Natural killer cell (primary cell): Measurements from ENCODE around the gene HOXC6. TPM values are rescaled to one million over a fixed set of nuclear protein-coding genes. Genes with fewer than 3 reads are reported as not detected.

ENCODE experiments used
- ATAC-seq, 3 donors: fragments of 150-1000 bp in 2 of 3; fragments of 200-7000 bp in 1 of 3; cut with Tn5 transposase; 1 replicate in 1 of 3; 2 replicates in 2 of 3; pipeline ENCODE4 v1.10.0; 2021; ENCODE audit warnings: mild to moderate bottlenecking in 2 of 3, moderate library complexity in 2 of 3
- DNase-seq, 2 donors: peaks; one replicate each; pipeline versions ENCODE4 v3.0.0 to v3.0.0-alpha.2; 2013 to 2021; ENCODE audit warnings: mixed read lengths in 1 of 2
- H3K27ac ChIP-seq: one replicate; pipeline ENCODE4 v1.5.1; 2013; ENCODE audit warnings: mild to moderate bottlenecking, low read length
- H3K27me3 ChIP-seq: one replicate; pipeline ENCODE4 v1.6.1; 2013; ENCODE audit warnings: low read length; ENCODE audit not compliant: control insufficient read depth, insufficient read depth
- H3K36me3 ChIP-seq: one replicate; pipeline ENCODE4 v1.6.1; 2013; ENCODE audit warnings: low read length; ENCODE audit not compliant: control insufficient read depth, insufficient read depth
- H3K4me1 ChIP-seq: one replicate; pipeline ENCODE4 v1.6.1; 2013; ENCODE audit warnings: low read length; ENCODE audit not compliant: control insufficient read depth, insufficient read depth
- H3K4me3 ChIP-seq: one replicate; pipeline ENCODE4 v1.5.1; 2013; ENCODE audit warnings: low read length
- H3K9me3 ChIP-seq: one replicate; pipeline ENCODE4 v1.6.1; 2013; ENCODE audit warnings: low read length; ENCODE audit not compliant: control insufficient read depth, insufficient read depth
- H3K27ac Mint-ChIP-seq, 2 donors: one replicate each; pipeline ENCODE4 v1.8.0; 2022; ENCODE audit warnings: mild to moderate bottlenecking in 2 of 2, mixed read lengths in 2 of 2, moderate library complexity in 1 of 2
- H3K27me3 Mint-ChIP-seq, 2 donors: one replicate each; pipeline ENCODE4 v1.8.0; 2022; ENCODE audit warnings: low read depth in 2 of 2, mixed read lengths in 2 of 2
- H3K36me3 Mint-ChIP-seq: one replicate; pipeline ENCODE4 v1.8.0; 2022; ENCODE audit warnings: mixed read lengths
- H3K4me1 Mint-ChIP-seq, 2 donors: one replicate each; pipeline ENCODE4 v1.8.0; 2022; ENCODE audit warnings: mixed read lengths in 2 of 2
- H3K4me3 Mint-ChIP-seq: one replicate; pipeline ENCODE4 v1.8.0; 2022; ENCODE audit warnings: mild to moderate bottlenecking, moderate library complexity, mixed read lengths
- H3K9me3 Mint-ChIP-seq, 2 donors: one replicate each; pipeline ENCODE4 v1.8.0; 2022; ENCODE audit warnings: mixed read lengths in 2 of 2
- WGBS: methylation state at CpG from one replicate; pipeline ENCODE4 v1.1.7; 2013; ENCODE audit warnings: missing lambda C conversion rate; ENCODE audit not compliant: insufficient coverage; 5-methylcytosine and 5-hydroxymethylcytosine counted together
- intact Hi-C: fragments of 100-400 bp; cut with micrococcal nuclease; formaldehyde crosslinking; loops from one replicate; pipeline ENCODE4 v1.14.2; 2022
- total RNA-seq, 4 donors: library from RNA; stranded (reverse); fragments of 120-200 nt in 1 of 4; gene quantifications; one replicate each; pipeline versions ENCODE4 v1.2.3 to v1.2.4, GENCODE V29; 2013 to 2022
- TF ChIP-seq, protein P1 (sequence below): fragments of 200-600 bp; IDR thresholded peaks from one replicate; pipeline ENCODE4 v1.8.0; 2022; ENCODE audit warnings: antibody characterized with exemption

The HOXC6 gene
- total RNA-seq, 3 donors from 2014 or later (not counting 1 experiment from before 2014, with no cell fraction given) = not detected

DNA sequence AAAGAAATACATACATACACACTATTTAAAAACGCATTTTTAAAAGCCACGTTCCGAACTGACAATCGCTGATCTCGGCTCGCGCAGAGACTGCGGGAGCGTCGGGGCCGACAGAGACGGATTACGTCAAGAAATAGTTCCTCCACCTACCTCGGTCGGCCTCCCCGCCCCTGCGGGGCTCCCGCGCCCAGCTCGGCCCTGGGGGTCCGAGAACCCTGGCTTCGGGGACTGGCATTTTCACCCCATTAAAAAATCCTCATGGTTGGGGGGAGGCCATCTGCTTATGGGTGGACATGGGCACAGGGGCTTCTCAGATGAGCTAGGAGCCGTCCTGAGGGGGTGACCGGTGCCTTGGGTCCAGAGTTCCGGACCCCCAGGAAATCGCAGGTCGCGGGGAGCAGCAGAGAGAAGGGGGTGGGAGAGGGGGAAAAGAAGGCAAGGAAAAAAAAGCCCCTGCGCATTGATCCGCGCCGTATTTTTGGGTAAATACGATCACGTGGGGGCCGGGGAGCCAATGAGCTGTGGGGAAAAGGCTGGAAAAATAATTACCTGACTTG, 28.6 kb upstream of the HOXC6 start:
- no peaks in the 10 kb centered on the region for H3K36me3 ChIP-seq
- 7% methylated on average over 35 of the region's 35 CpGs for WGBS
- no peaks in the 10 kb centered on the region for H3K9me3 Mint-ChIP-seq

DNA sequence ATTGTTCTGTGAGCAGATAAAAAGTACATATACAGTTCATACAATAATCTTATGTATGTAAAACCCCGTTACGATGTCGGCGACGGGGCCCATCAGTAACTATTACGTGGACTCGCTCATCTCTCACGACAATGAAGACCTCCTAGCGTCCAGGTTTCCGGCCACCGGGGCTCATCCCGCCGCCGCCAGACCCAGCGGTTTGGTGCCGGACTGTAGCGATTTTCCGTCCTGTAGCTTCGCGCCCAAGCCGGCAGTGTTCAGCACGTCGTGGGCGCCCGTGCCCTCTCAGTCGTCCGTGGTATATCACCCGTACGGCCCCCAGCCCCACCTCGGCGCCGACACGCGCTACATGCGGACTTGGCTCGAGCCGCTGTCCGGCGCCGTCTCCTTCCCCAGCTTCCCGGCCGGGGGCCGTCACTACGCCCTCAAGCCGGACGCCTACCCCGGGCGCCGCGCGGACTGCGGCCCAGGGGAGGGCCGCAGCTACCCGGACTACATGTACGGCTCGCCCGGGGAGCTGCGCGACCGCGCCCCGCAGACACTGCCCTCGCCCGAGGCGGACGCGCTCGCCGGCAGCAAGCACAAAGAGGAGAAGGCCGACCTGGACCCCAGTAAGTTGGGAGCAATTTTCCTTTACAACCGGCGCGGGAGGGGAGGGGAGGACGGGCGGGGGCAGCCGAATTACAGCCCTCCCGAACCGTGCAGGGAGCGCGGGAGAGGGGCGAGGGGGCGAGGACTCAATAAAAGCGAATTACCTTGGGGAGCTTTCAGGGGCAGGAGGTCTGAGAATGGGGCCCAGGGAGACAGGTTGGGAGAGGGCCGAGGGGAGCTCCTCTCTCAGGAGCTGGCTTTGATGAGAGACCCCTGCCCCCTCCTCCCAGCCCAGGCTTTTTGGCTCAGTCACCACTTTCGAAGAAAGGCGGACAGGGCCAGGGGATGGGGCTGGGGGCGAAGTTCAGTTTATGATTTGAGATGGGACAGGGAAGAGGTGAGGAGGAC, 27.8 kb upstream of the HOXC6 start, which contains the start of gene HOXC9:
HOXC9 (plus strand) TSS at position 46 of the 999 bp plus-strand sequence; CDS start at position 74, 28 bp downstream.
- Histone ChIP-seq H3K4me3 (no peak within 1 kb of the TSS), H3K27ac (no peak within 1 kb of the TSS), H3K36me3 (no peaks in the 10 kb centered on the region), H3K27me3 (peaks cover 92% of the 10 kb centered on the region), H3K4me1 (peaks cover 35% of the 10 kb centered on the region), H3K9me3 (peaks cover 5% of the 10 kb centered on the region)
- intact Hi-C loops = no loop called here
- TF ChIP-seq, protein P1, sequence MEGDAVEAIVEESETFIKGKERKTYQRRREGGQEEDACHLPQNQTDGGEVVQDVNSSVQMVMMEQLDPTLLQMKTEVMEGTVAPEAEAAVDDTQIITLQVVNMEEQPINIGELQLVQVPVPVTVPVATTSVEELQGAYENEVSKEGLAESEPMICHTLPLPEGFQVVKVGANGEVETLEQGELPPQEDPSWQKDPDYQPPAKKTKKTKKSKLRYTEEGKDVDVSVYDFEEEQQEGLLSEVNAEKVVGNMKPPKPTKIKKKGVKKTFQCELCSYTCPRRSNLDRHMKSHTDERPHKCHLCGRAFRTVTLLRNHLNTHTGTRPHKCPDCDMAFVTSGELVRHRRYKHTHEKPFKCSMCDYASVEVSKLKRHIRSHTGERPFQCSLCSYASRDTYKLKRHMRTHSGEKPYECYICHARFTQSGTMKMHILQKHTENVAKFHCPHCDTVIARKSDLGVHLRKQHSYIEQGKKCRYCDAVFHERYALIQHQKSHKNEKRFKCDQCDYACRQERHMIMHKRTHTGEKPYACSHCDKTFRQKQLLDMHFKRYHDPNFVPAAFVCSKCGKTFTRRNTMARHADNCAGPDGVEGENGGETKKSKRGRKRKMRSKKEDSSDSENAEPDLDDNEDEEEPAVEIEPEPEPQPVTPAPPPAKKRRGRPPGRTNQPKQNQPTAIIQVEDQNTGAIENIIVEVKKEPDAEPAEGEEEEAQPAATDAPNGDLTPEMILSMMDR = no peak
- WGBS = 6% methylated on average over 86 of the region's 87 CpGs
- H3K4me3 Mint-ChIP-seq = peak within 1 kb of the TSS; percentile 47
- peak within 1 kb of the TSS in 1 of 2 donors; percentile 23 for H3K27ac Mint-ChIP-seq
- no peaks in the 10 kb centered on the region for H3K36me3 Mint-ChIP-seq
- ATAC-seq = no peak
- no peak for DNase-seq
- H3K27me3 Mint-ChIP-seq = peaks cover 77 to 88% of the 10 kb centered on the region in 2 donors
- H3K9me3 Mint-ChIP-seq = no peaks in the 10 kb centered on the region
- H3K4me1 Mint-ChIP-seq = peaks cover 25 to 26% of the 10 kb centered on the region in 2 donors

More for the DNA sequence above, 28.6 kb upstream of the HOXC6 start:
- Histone ChIP-seq H3K9me3 (peaks cover 5% of the 10 kb centered on the region), H3K4me3 (no peak overlapping the region), H3K4me1 (peaks cover 43% of the 10 kb centered on the region), H3K27me3 (peaks cover 92% of the 10 kb centered on the region), H3K27ac (no peak overlapping the region)
- Mint-ChIP-seq H3K4me1 (peaks cover 33% of the 10 kb centered on the region in 2 donors), H3K27ac (peak overlapping the region in 1 of 2 donors; percentile 23), H3K27me3 (peaks cover 77 to 89% of the 10 kb centered on the region in 2 donors), H3K36me3 (no peaks in the 10 kb centered on the region), H3K4me3 (peak overlapping the region; percentile 47)
- ATAC-seq (no peak), DNase-seq (peak in 1 of 2 donors; percentile 49)
- intact Hi-C loops = loop anchor here (5.0 kb wide), 2 partner anchors 33 to 42 kb away; partner anchors contain the start of gene HOXC5
- TF ChIP-seq, protein P1 = no peak

- intact Hi-C loops = loop anchor here (2.0 kb wide), 1 partner anchor 13 kb away; no protein-coding TSS in a partner anchor
- peaks cover 85 to 88% of the 10 kb centered on the region in 2 donors for H3K27me3 Mint-ChIP-seq
Measured at GRCh38 chr12:54001283-54002187, 26.7 kb upstream of the HOXC6 start.

More at GRCh38 chr12:54001283-54002187, 26.7 kb upstream of the HOXC6 start:
- Histone ChIP-seq H3K27me3 (peaks cover 91% of the 10 kb centered on the region), H3K9me3 (peaks cover 5% of the 10 kb centered on the region), H3K4me1 (peaks cover 30% of the 10 kb centered on the region), H3K27ac (no peak overlapping the region), H3K4me3 (no peak overlapping the region), H3K36me3 (no peaks in the 10 kb centered on the region)
- H3K36me3 Mint-ChIP-seq = peaks cover 5% of the 10 kb centered on the region
- TF ChIP-seq, protein P1 = no peak
- H3K4me3 Mint-ChIP-seq = no peak overlapping the region
- 34% methylated on average over 7 of the region's 8 CpGs for WGBS
- H3K4me1 Mint-ChIP-seq = peaks cover 23% of the 10 kb centered on the region in 2 donors
- DNase-seq (no peak), ATAC-seq (no peak)
- H3K27ac Mint-ChIP-seq = no peak overlapping the region
- no peaks in the 10 kb centered on the region for H3K9me3 Mint-ChIP-seq
